ENCODE data around the gene SESN1.

The SESN1 gene

GRCh38 chr6:109052852-109053251 is 41.8 kb downstream of the SESN1 start:
- H3K36me3 ChIP-seq (ENCODE audit: control insufficient read depth, insufficient read depth, low read length) = no peaks in the 10 kb centered on the region
- H3K27me3 ChIP-seq (ENCODE audit: control insufficient read depth, insufficient read depth, low read length) = no peaks in the 10 kb centered on the region
- no peak overlapping the region for H3K27ac ChIP-seq (ENCODE audit: low read depth, low read length)
- no peak overlapping the region for H3K9ac ChIP-seq (ENCODE audit: low read length)
- H3K4me3 ChIP-seq (ENCODE audit: low read length) = no peak overlapping the region
- peaks cover 8% of the 10 kb centered on the region for H3K4me1 ChIP-seq (ENCODE audit: control insufficient read depth, insufficient read depth, low read length)

GRCh38 chr6:109052018-109052651 is 42.5 kb downstream of the SESN1 start:
- no peaks in the 10 kb centered on the region for H3K36me3 ChIP-seq (ENCODE audit: control insufficient read depth, insufficient read depth, low read length)
- no peak overlapping the region for H3K9ac ChIP-seq (ENCODE audit: low read length)
- H3K27me3 ChIP-seq (ENCODE audit: control insufficient read depth, insufficient read depth, low read length) = no peaks in the 10 kb centered on the region
- H3K4me1 ChIP-seq (ENCODE audit: control insufficient read depth, insufficient read depth, low read length) = peaks cover 6% of the 10 kb centered on the region
- H3K4me3 ChIP-seq (ENCODE audit: low read length) = no peak overlapping the region
- H3K27ac ChIP-seq (ENCODE audit: low read depth, low read length) = no peak overlapping the region

- Histone ChIP-seq H3K4me3 (ENCODE audit: low read length) (no peak overlapping the region), H3K27ac (ENCODE audit: low read depth, low read length) (no peak overlapping the region), H3K27me3 (ENCODE audit: control insufficient read depth, insufficient read depth, low read length) (no peaks in the 10 kb centered on the region), H3K4me1 (ENCODE audit: control insufficient read depth, insufficient read depth, low read length) (peaks cover 6% of the 10 kb centered on the region), H3K9ac (ENCODE audit: low read length) (no peak overlapping the region), H3K36me3 (ENCODE audit: control insufficient read depth, insufficient read depth, low read length) (no peaks in the 10 kb centered on the region)
Observed at GRCh38 chr6:109051301-109052017, 43.2 kb downstream of the SESN1 start.

DNA sequence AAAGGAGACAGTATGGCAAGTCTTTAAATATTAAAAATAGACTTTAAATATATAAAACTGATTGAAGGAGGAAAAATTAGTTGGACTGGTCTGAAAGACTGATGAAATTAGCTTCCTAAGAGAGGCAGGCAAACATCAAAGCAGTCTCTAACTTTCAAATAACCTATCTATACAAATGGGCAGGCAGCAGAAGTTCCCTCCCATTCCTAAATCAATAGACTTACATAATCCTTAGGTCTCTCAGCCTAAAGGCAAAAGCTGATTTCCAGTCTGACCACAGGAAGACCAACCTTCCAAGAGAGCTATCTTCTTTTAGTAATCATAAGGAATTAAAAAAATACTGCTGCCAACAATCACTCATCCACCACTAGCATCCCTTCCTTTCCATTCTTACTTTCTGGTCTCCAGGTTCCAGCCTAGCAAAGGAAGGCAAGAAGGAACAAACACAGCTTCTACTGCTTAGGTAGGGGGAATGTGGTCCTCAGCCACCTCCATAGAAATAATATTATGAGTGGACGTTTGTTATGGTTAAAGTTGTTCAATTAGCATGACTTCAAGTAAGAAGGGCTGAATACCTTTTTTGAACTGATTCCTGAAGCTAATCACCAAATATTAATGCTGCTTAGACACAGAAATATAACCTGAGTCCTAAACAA is 44.1 kb downstream of the SESN1 start:
- no peaks in the 10 kb centered on the region for H3K36me3 ChIP-seq (ENCODE audit: control insufficient read depth, insufficient read depth, low read length)
- no peak overlapping the region for H3K27ac ChIP-seq (ENCODE audit: low read depth, low read length)
- no peak overlapping the region for H3K4me3 ChIP-seq (ENCODE audit: low read length)
- H3K9ac ChIP-seq (ENCODE audit: low read length) = no peak overlapping the region
- no peaks in the 10 kb centered on the region for H3K27me3 ChIP-seq (ENCODE audit: control insufficient read depth, insufficient read depth, low read length)
- peaks cover 6% of the 10 kb centered on the region for H3K4me1 ChIP-seq (ENCODE audit: control insufficient read depth, insufficient read depth, low read length)

DNA sequence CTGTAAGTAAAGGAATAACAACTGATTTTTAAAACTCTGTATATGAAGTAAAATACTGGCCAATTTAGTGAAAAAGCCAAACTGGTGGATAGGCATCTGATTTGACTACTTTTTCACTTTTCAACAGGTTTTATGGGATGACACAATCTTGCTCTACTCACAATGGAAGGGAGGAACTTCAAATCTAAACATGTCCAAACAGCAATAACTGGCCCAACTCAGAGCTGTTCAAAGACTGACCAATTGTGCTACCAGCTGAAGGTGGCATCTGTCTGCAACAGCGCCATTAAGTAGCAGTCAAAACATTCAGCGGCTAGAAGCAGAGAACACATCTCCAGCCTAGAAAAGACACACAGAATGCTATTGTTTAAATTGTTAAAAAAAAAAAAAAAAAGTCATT is 44.6 kb downstream of the SESN1 start:
- Histone ChIP-seq H3K27ac (ENCODE audit: low read depth, low read length) (no peak overlapping the region), H3K36me3 (ENCODE audit: control insufficient read depth, insufficient read depth, low read length) (no peaks in the 10 kb centered on the region), H3K4me1 (ENCODE audit: control insufficient read depth, insufficient read depth, low read length) (peaks cover 6% of the 10 kb centered on the region), H3K9ac (ENCODE audit: low read length) (no peak overlapping the region), H3K4me3 (ENCODE audit: low read length) (no peak overlapping the region), H3K27me3 (ENCODE audit: control insufficient read depth, insufficient read depth, low read length) (no peaks in the 10 kb centered on the region)

DNA sequence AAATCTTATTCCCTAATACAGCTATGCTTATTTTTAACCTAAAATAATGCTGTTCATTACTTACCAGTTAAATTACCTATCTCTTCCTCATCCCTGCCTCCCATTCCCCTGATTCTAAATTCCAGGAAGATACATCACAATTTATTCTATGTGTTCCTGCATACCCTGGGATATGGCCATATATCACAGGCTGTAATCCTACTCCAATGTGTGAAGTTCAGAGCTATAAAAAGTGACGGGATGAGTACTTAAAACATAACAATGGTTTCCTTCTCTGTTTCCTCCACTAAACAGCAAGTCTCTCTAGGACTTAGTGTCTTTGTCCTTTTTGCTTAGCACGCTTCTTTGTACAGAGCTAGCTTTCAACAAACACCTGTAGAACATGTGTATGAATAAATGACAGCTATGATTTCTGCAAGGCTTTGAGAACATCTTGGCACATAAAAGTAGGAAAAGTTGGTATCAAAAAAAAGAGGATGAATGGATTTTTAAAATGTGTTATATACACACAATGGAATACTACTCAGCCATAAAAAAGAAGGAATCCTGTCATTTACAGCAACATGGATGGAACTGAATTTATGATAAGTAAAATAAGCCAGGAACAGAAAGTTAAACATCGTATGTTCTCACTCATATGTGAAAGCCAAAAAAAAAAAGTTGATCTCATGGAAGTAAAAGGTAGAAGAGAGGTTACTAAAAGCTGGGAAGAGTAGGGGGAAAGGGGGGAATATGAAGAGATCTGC is 45.8 kb downstream of the SESN1 start:
- H3K27ac ChIP-seq (ENCODE audit: low read depth, low read length) = no peak overlapping the region
- no peak overlapping the region for H3K9ac ChIP-seq (ENCODE audit: low read length)
- no peak overlapping the region for H3K4me3 ChIP-seq (ENCODE audit: low read length)
- no peaks in the 10 kb centered on the region for H3K36me3 ChIP-seq (ENCODE audit: control insufficient read depth, insufficient read depth, low read length)
- H3K27me3 ChIP-seq (ENCODE audit: control insufficient read depth, insufficient read depth, low read length) = no peaks in the 10 kb centered on the region
- peaks cover 6% of the 10 kb centered on the region for H3K4me1 ChIP-seq (ENCODE audit: control insufficient read depth, insufficient read depth, low read length)

DNA sequence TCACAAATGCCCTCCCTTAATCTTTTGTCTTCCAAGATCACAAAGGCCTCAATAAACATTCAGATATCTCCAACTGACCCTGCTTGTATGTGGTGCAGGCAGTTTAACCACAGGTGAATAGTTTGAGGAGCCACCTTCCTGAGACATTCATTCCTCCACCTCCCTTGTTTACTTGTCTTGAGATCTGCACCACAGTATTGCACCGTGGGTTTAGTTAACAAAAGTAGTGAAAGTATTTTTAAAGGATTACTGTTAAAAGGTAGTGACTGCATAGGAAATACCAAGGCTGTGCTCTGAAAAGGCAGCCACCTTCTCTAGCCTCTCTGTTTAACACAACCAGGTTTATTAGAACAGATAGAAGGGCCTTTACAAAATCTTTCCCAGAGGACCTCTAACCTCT is 46.5 kb downstream of the SESN1 start:
- Histone ChIP-seq H3K4me3 (ENCODE audit: low read length) (no peak overlapping the region), H3K27ac (ENCODE audit: low read depth, low read length) (no peak overlapping the region), H3K4me1 (ENCODE audit: control insufficient read depth, insufficient read depth, low read length) (peaks cover 2% of the 10 kb centered on the region), H3K36me3 (ENCODE audit: control insufficient read depth, insufficient read depth, low read length) (no peaks in the 10 kb centered on the region), H3K27me3 (ENCODE audit: control insufficient read depth, insufficient read depth, low read length) (no peaks in the 10 kb centered on the region), H3K9ac (ENCODE audit: low read length) (no peak overlapping the region)

DNA sequence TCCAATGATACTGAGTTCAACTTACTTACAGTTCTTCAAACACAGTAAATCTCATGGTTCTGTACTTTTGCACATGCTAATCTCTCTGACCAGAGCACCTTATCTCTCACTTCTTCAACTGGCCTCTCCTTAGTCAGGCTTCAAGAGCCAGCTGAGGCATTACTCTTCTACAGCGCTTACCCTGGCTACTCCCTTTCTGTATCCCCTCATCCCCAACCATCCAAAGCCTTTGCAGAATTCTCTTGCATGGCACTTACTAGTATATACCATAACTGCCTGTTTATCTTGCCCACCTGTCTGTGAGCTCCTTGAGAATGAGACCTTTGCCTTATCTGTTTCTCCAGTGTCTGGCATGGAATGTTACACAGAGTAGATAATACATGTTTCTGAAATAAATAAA is 49.2 kb downstream of the SESN1 start:
- Histone ChIP-seq H3K27me3 (ENCODE audit: control insufficient read depth, insufficient read depth, low read length) (no peaks in the 10 kb centered on the region), H3K4me1 (ENCODE audit: control insufficient read depth, insufficient read depth, low read length) (no peaks in the 10 kb centered on the region), H3K27ac (ENCODE audit: low read depth, low read length) (no peak overlapping the region), H3K4me3 (ENCODE audit: low read length) (no peak overlapping the region), H3K9ac (ENCODE audit: low read length) (no peak overlapping the region), H3K36me3 (ENCODE audit: control insufficient read depth, insufficient read depth, low read length) (no peaks in the 10 kb centered on the region)

DNA sequence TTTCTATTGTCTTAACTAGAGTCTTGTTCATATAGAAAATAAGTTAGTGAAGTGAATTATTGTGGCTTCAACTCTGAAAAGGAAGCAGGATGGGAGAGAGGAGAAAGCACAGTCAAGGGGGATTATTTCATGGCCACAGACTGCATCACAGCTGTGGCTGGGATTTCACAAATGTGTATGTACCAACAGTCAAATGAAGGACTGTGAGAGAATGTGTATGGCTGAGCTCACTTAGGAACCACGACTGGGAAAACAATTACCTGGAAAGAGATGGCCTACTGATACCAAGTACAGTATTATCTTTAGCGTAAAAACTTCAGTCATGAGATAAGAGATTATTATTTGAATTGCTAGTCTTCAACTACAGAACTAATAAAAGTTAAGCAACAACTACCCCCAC is 54.9 kb downstream of the SESN1 start:
- H3K4me1 ChIP-seq (ENCODE audit: control insufficient read depth, insufficient read depth, low read length) = peaks cover 5% of the 10 kb centered on the region
- H3K4me3 ChIP-seq (ENCODE audit: low read length) = no peak overlapping the region
- H3K9ac ChIP-seq (ENCODE audit: low read length) = no peak overlapping the region
- no peak overlapping the region for H3K27ac ChIP-seq (ENCODE audit: low read depth, low read length)
- H3K27me3 ChIP-seq (ENCODE audit: control insufficient read depth, insufficient read depth, low read length) = no peaks in the 10 kb centered on the region
- H3K36me3 ChIP-seq (ENCODE audit: control insufficient read depth, insufficient read depth, low read length) = no peaks in the 10 kb centered on the region

DNA sequence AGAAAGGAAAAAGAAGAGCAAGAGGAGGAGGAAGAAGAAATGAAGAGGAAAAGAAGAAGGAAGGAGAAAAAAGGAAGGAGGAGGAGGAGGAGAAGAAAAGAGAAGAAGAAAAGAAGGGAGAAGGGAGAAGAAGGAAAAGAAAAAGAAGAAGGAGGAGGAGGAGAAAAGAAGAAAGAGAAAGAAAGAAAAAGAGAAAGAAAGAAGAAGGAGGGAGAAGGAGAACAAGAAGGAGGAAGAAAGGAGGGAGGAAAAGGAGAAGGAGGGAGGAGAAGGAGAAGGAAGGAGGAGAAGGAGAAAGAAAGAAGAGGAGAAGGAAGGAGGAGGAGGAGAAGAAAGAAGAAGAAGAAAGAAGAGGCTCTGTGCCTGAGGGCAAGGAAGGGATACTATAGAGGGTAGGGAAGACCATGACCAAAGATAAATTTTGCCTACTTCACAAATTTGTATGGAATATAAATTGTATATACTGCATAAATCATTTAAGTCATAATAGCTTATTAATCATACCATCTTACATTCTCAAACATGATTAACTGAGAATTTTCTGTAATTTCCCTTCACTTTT is 55.7 kb downstream of the SESN1 start:
- H3K9ac ChIP-seq (ENCODE audit: low read length) = no peak overlapping the region
- no peak overlapping the region for H3K4me3 ChIP-seq (ENCODE audit: low read length)
- no peaks in the 10 kb centered on the region for H3K36me3 ChIP-seq (ENCODE audit: control insufficient read depth, insufficient read depth, low read length)
- peaks cover 5% of the 10 kb centered on the region for H3K4me1 ChIP-seq (ENCODE audit: control insufficient read depth, insufficient read depth, low read length)
- H3K27me3 ChIP-seq (ENCODE audit: control insufficient read depth, insufficient read depth, low read length) = no peaks in the 10 kb centered on the region
- H3K27ac ChIP-seq (ENCODE audit: low read depth, low read length) = no peak overlapping the region

- no peaks in the 10 kb centered on the region for H3K36me3 ChIP-seq (ENCODE audit: control insufficient read depth, insufficient read depth, low read length)
- no peaks in the 10 kb centered on the region for H3K27me3 ChIP-seq (ENCODE audit: control insufficient read depth, insufficient read depth, low read length)
- no peak overlapping the region for H3K4me3 ChIP-seq (ENCODE audit: low read length)
- H3K9ac ChIP-seq (ENCODE audit: low read length) = no peak overlapping the region
- H3K27ac ChIP-seq (ENCODE audit: low read depth, low read length) = no peak overlapping the region
- peaks cover 5% of the 10 kb centered on the region for H3K4me1 ChIP-seq (ENCODE audit: control insufficient read depth, insufficient read depth, low read length)
Observed at GRCh38 chr6:109036574-109037294, 57.9 kb downstream of the SESN1 start.

GRCh38 chr6:109034526-109034925 is 60.1 kb downstream of the SESN1 start:
- Histone ChIP-seq H3K4me3 (ENCODE audit: low read length) (no peak overlapping the region), H3K27me3 (ENCODE audit: control insufficient read depth, insufficient read depth, low read length) (no peaks in the 10 kb centered on the region), H3K36me3 (ENCODE audit: control insufficient read depth, insufficient read depth, low read length) (no peaks in the 10 kb centered on the region), H3K9ac (ENCODE audit: low read length) (no peak overlapping the region), H3K27ac (ENCODE audit: low read depth, low read length) (no peak overlapping the region), H3K4me1 (ENCODE audit: control insufficient read depth, insufficient read depth, low read length) (peaks cover 5% of the 10 kb centered on the region)

All from rectal smooth muscle tissue (tissue), 1 donor.